Mesenteric fat pad (tissue), 1 donor: ENCODE data around the gene LIMK2. TPM values are rescaled to one million over a fixed set of nuclear protein-coding genes. Genes with fewer than 3 reads are reported as not detected.

Experiments used
- DNase-seq: peaks from one replicate; pipeline ENCODE4 v3.0.0-alpha.2; 2020; ENCODE audit warnings: low spot score
- total RNA-seq: library from RNA; stranded (reverse); fragmentation: NEBNext Ultra II Directional; extraction: Animal tissue kit (Norgen Biotek cat#: 25700); gene quantifications from one replicate; pipeline ENCODE4 v1.2.1, GENCODE V29; 2021
- donor health status: DM: yes; HTN: yes; CAD: no.

The LIMK2 gene
- total RNA-seq, 1 donor from 2014 or later: 52.1 TPM

DNA sequence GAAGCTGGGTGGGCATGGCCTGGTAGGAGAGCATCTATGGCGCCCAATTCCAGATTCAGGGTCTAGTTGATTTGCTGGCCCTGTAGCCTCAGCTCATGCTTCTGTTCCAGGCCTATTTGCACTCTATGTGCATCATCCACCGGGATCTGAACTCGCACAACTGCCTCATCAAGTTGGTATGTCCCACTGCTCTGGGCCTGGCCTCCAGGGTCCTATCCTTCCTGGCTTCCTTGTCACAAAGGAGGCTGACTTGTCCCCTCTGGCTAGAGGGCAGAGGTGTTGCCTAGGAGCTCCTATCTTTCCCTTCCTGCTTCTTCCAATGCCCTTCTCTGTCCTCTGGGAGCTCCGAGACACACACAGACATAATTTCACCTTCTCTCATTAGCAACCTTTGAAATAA lies 58.9 kb downstream of the LIMK2 start:
- no peak for DNase-seq

DNA sequence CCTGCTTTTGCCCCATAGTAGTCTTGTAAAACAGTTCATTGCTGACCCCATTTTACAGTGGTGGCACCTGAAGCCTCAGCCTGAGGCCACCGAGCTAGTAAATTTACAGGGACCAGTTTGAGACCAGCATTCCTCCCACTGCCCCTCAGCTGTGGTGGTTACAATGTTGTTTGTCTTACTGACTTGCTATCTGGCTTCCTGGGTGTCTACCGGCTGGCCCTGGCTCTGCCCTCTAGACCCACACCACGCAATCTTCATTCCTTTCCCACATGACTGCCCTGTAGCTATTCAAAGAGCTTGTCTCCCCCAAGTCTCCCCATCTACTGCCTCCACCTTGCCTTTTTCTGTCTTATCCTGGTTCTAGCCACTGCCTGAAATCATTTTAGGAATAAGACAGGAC lies 59.4 kb downstream of the LIMK2 start:
- no peak for DNase-seq

DNA sequence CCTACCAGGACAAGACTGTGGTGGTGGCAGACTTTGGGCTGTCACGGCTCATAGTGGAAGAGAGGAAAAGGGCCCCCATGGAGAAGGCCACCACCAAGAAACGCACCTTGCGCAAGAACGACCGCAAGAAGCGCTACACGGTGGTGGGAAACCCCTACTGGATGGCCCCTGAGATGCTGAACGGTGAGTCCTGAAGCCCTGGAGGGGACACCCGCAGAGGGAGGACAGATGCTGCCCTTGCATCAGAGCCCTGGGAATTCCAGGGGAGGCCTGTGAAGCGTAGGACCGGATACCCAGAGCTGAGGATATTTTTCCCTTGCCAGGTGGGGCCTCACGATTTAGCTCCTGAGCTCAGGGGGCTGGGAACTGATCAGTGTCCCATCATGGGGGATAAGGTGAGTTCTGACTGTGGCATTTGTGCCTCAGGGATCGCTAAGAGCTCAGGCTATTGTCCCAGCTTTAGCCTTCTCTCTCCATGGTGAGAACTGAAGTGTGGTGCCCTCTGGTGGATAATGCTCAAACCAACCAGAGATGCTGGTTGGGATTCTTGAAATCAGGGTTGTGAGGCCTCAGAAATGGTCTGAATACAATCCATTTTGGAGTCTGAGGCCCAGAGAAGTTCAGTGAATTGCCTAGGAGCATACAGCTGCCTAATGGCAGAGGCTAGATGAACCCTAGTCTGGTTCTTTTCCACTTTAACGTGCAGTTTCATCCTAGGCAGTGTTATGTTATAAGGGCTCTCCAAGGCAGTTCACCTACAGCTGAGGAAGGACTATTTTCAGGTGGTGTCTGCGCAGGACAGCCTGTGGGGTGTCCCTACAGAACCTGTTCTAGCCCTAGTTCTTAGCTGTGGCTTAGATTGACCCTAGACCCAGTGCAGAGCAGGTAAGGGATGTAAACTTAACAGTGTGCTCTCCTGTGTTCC lies 60.7 kb downstream of the LIMK2 start:
- DNase-seq: no peak

GRCh38 chr22:31274017-31274416 lies 61.9 kb downstream of the LIMK2 start:
- DNase-seq: no peak

GRCh38 chr22:31275018-31275417 lies 62.9 kb downstream of the LIMK2 start:
- no peak for DNase-seq

DNA sequence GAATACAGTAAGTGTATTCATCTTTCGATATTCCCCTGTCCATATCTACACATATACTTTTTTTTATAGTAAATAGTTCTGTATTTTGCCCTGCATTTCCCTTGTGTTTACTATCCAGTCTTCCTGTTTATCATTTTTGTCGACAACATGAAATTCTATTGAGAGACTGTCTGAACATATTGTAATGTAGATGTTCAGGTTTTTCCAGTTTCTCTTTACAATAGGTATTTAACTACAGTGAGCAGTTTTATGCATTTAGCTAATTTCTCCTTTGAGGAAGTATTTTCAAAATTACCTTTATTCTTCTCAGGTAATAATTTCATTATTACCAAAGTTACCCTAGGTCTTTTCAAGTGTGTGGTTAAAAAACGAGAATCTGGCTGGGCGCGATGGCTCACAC lies 63.5 kb downstream of the LIMK2 start:
- no peak for DNase-seq

DNA sequence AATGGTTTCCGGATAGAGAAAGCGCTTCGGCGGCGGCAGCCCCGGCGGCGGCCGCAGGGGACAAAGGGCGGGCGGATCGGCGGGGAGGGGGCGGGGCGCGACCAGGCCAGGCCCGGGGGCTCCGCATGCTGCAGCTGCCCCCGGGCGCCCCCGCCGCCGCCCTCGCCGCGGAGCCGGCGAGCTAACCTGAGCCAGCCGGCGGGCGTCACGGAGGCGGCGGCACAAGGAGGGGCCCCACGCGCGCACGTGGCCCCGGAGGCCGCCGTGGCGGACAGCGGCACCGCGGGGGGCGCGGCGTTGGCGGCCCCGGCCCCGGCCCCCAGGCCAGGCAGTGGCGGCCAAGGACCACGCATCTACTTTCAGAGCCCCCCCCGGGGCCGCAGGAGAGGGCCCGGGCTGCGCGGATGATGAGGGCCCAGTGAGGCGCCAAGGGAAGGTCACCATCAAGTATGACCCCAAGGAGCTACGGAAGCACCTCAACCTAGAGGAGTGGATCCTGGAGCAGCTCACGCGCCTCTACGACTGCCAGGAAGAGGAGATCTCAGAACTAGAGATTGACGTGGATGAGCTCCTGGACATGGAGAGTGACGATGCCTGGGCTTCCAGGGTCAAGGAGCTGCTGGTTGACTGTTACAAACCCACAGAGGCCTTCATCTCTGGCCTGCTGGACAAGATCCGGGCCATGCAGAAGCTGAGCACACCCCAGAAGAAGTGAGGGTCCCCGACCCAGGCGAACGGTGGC lies 64.5 kb downstream of the LIMK2 start:
- peak; percentile 79 for DNase-seq

DNA sequence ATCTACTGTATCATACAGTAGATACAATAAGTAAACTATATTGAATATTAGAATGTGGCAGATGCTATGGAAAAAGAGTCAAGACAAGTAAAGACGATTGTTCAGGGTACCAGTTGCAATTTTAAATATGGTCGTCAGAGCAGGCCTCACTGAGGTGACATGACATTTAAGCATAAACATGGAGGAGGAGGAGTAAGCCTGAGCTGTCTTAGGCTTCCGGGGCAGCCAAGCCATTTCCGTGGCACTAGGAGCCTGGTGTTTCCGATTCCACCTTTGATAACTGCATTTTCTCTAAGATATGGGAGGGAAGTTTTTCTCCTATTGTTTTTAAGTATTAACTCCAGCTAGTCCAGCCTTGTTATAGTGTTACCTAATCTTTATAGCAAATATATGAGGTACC lies 65.6 kb downstream of the LIMK2 start:
- peak; percentile 16 for DNase-seq

DNA sequence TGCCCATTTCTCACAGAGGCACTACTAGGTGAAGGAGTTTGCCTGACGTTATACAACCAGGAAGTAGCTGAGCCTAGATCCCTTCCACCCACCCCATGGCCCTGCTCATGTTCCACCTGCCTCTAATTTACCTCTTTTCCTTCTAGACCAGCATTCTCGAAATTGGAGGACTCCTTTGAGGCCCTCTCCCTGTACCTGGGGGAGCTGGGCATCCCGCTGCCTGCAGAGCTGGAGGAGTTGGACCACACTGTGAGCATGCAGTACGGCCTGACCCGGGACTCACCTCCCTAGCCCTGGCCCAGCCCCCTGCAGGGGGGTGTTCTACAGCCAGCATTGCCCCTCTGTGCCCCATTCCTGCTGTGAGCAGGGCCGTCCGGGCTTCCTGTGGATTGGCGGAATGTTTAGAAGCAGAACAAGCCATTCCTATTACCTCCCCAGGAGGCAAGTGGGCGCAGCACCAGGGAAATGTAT lies 66.1 kb downstream of the LIMK2 start:
- DNase-seq: peak; percentile 47

- DNase-seq: peak; percentile 22
Observed at GRCh38 chr22:31278626-31279326, 66.7 kb downstream of the LIMK2 start.

DNA sequence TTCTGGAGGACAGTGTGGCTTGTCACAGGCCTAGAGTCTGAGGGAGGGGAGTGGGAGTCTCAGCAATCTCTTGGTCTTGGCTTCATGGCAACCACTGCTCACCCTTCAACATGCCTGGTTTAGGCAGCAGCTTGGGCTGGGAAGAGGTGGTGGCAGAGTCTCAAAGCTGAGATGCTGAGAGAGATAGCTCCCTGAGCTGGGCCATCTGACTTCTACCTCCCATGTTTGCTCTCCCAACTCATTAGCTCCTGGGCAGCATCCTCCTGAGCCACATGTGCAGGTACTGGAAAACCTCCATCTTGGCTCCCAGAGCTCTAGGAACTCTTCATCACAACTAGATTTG lies 67.2 kb downstream of the LIMK2 start:
- peak; percentile 74 for DNase-seq

DNA sequence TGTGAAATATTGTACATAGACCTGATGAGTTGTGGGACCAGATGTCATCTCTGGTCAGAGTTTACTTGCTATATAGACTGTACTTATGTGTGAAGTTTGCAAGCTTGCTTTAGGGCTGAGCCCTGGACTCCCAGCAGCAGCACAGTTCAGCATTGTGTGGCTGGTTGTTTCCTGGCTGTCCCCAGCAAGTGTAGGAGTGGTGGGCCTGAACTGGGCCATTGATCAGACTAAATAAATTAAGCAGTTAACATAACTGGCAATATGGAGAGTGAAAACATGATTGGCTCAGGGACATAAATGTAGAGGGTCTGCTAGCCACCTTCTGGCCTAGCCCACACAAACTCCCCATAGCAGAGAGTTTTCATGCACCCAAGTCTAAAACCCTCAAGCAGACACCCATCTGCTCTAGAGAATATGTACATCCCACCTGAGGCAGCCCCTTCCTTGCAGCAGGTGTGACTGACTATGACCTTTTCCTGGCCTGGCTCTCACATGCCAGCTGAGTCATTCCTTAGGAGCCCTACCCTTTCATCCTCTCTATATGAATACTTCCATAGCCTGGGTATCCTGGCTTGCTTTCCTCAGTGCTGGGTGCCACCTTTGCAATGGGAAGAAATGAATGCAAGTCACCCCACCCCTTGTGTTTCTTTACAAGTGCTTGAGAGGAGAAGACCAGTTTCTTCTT lies 67.9 kb downstream of the LIMK2 start:
- peak; percentile 24 for DNase-seq

GRCh38 chr22:31281733-31282132 lies 69.6 kb downstream of the LIMK2 start:
- DNase-seq: peak; percentile 41

GRCh38 chr22:31282748-31283468 lies 70.8 kb downstream of the LIMK2 start:
- DNase-seq: peak; percentile 39

DNA sequence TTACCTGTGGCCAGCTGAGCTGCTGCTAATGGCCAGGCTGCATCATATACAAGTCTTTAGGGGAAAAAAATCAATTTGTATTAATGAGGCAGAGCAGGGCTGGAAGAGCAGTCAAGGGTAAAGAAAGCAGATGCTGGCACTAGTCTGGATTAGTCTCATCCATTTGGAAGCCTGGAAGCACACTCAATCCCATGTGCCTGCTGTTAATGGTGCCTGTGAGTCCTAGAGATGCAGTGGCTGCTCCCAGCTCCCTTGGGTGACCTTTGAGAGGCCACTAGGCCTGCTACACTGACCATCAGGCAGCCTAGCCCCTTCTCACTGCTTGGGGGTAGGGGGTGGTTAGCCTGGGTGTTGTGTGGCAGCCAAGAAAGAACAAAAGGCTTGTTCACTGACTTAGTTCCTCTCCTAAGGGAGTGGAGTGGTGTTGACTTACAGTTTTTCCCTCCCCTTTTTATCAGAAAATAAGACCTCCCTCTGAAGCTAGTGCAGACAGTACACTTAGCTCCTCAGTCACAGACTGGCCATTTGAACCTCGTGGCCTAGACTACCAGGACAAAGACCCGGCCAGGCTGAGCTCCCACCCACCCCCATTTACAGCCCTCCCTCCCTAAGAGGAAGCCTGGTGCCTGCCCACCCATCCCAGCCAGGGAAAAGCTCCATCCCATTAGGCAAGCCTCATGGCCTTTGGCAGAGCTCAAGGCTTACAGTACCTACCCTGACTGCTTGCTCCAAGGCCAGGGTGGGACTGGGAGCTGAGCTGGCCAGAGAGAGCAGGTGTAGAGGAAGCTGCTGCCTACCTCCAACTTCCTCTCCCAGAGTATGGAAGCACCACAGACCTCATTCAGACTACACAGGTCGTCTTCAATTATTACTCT lies 72.4 kb downstream of the LIMK2 start:
- DNase-seq: peak; percentile 74

DNA sequence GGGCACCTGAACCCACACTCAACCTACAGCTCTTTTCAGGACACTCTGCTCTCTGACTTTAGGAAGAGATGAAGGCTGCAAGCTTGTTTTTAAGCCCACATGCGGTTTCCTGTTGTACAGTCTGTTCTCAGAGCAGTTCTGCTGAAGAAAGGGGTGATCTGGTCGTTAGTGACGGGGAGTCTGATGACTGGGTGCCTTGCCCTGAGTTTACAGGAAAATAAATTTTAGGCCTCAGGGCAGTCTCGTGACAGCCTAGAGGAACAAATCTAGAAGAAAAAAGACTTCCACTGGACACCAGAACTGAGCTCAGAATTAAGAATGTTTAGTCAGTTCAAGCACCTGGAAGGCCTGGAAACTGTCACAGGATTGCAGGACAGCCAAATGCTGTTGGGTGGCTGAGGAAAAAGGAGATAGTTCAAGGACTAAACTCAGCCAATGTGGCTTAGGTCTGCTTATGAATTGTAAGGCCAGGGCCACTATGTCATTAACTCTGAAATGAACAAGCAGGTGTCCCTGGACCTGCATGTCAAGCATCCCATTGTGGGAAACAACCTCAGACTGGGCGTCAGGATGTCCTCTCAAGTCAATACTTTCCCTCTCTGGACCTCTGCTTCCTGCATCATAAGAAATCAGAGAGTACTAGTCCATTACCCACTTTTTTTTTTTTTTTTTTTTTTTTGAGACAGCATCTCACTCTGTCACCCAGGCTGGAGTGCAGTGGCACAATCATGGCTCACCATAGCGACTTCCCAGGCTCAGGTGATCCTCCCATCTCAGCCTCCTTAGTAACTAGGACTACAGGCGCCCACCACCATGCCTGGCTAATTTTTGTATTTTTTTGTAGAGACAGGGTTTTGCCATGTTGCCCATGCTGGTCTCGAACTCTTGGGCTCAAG lies 74.5 kb downstream of the LIMK2 start:
- peak; percentile 14 for DNase-seq

GRCh38 chr22:31287818-31288495 lies 75.9 kb downstream of the LIMK2 start:
- peak; percentile 12 for DNase-seq
